ENCODE measurements around the gene LRCH1. TPM values are rescaled to one million over a fixed set of nuclear protein-coding genes. Genes with fewer than 3 reads are reported as not detected.

The LRCH1 gene
- total RNA-seq, 4 donors from 2014 or later = 34.3 to 43.9 (median 40.3) TPM

GRCh38 chr13:46796515-46797474 is 243.8 kb downstream of the LRCH1 start, which contains the start of gene ESD:
TSS of gene ESD (minus strand) at chr13:46797161. CDS start at chr13:46791413, 5,748 bp downstream.
- intact Hi-C loops (cut with DNase I; ENCODE audit: low total_unique reads) = loop anchor here (10.0 kb wide), 1 partner anchor 1238 kb away; the partner anchor contains the start of gene NUDT15
- TF ChIP-seq, protein P1, sequence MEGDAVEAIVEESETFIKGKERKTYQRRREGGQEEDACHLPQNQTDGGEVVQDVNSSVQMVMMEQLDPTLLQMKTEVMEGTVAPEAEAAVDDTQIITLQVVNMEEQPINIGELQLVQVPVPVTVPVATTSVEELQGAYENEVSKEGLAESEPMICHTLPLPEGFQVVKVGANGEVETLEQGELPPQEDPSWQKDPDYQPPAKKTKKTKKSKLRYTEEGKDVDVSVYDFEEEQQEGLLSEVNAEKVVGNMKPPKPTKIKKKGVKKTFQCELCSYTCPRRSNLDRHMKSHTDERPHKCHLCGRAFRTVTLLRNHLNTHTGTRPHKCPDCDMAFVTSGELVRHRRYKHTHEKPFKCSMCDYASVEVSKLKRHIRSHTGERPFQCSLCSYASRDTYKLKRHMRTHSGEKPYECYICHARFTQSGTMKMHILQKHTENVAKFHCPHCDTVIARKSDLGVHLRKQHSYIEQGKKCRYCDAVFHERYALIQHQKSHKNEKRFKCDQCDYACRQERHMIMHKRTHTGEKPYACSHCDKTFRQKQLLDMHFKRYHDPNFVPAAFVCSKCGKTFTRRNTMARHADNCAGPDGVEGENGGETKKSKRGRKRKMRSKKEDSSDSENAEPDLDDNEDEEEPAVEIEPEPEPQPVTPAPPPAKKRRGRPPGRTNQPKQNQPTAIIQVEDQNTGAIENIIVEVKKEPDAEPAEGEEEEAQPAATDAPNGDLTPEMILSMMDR (IDR thresholded peaks at IDR 0.05) = no peak
- TF ChIP-seq POLR2A (IDR thresholded peaks at IDR 0.05) = peak in 1 of 2 donors; percentile 28
- DNase-seq (ENCODE audit: low spot score in 2 of 2) = peak; percentile 91 to 99
- WGBS, 2 donors = 1% methylated on average over 63 to 71 of the region's 77 CpGs
- H3K4me3 ChIP-seq (ENCODE audit: low read depth, poor library complexity, severe bottlenecking) = peak within 1 kb of the TSS; percentile 74

DNA sequence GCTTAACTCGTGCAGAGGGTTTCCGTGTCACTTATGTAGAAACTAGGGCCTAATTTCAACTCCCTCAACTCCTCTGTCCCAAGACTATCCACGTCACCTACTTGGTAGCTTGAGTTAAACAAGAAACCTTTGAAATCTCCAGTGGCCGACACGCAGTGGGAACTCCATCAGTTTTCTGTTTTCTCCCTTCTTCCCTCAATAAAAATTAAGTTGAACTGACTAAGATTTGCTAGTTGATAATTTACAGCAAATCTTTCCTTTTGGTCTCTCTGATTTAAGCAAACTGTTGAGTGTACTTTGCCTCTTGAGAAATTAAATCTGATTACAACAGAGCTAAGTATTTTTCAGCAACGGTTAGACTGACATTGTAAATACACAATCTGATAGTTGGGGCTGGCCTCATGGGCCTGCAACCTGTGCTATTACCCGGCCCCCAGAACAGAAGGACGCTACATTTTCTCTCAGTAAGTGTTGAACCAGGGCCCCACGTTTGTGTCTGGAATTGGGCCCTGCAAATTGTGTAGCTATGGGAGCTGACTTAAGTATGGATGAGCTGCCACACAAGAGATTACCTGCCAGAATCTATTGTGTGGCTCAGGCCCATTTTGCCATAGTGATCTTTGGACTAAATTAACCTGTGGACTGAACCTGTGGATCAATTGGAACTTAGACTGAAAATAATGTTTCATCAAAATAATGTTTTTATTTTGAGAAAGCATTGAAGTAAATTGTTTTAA is 244.7 kb downstream of the LRCH1 start:
- H3K4me3 ChIP-seq (ENCODE audit: low read depth, poor library complexity, severe bottlenecking) = peak overlapping the region; percentile 74
- intact Hi-C loops (cut with DNase I; ENCODE audit: low total_unique reads) = loop anchor here (10.0 kb wide), 1 partner anchor 1237 kb away; the partner anchor contains the start of gene NUDT15
- 30 to 44% methylated on average over 8 to 9 of the region's 9 CpGs for WGBS, 2 donors
- TF ChIP-seq, protein P1 (IDR thresholded peaks at IDR 0.05) = no peak
- no peak for TF ChIP-seq POLR2A (IDR thresholded peaks at IDR 0.05)
- no peak for DNase-seq (ENCODE audit: low spot score in 2 of 2)

GRCh38 chr13:46799139-46799538 is 246.2 kb downstream of the LRCH1 start:
- H3K4me3 ChIP-seq (ENCODE audit: low read depth, poor library complexity, severe bottlenecking) = no peak overlapping the region
- DNase-seq (ENCODE audit: low spot score in 2 of 2) = no peak
- TF ChIP-seq, protein P1 (IDR thresholded peaks at IDR 0.05) = no peak
- TF ChIP-seq POLR2A (IDR thresholded peaks at IDR 0.05) = no peak
- WGBS, 2 donors = 85 to 88% methylated on average over 4 of the region's 4 CpGs
- intact Hi-C loops (cut with DNase I; ENCODE audit: low total_unique reads) = loop anchor here (10.0 kb wide), 1 partner anchor 1236 kb away; the partner anchor contains the start of gene NUDT15

DNA sequence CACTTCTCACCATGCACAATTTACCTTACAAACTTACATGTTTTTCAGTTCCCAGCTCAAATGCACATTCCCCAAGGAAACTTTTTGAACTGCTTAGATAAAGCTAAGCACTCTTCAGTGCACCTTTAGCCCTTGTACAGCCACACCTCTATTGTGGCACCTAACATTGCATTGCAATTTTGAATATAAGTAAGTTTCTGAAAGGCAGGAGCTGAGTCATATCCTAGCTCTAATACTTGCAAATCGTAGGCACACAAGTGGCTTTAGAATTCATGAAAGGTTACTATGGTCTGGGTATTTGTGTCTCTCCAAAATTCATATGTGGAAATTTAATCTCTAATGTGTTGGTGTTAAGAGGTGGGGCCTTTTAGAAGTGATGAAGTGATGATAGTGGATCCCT is 248.9 kb downstream of the LRCH1 start:
- WGBS, 2 donors = 67 to 79% methylated on average over 1 of the region's 1 CpG
- TF ChIP-seq, protein P1 (IDR thresholded peaks at IDR 0.05) = no peak
- no peak for TF ChIP-seq POLR2A (IDR thresholded peaks at IDR 0.05)
- no peak for DNase-seq (ENCODE audit: low spot score in 2 of 2)
- no peak overlapping the region for H3K4me3 ChIP-seq (ENCODE audit: low read depth, poor library complexity, severe bottlenecking)
- intact Hi-C loops (cut with DNase I; ENCODE audit: low total_unique reads) = no loop called here

Other genes starting within 250 kb of the LRCH1 start
- 1 to 10 TPM in 3 of 4 donors, under 1 TPM in 1; 0.08 to 4.3 (median 2.9) TPM for gene RUBCNL, start 165.9 kb upstream of the LRCH1 start, total RNA-seq
- 10 to 100 TPM; 63.7 to 84.5 (median 76.1) TPM for gene ESD, start 244.0 kb downstream of the LRCH1 start, total RNA-seq

All from lower leg skin (tissue), 4 donors.